HCT116 (cell line): ENCODE data around the gene FARP1. TPM values are rescaled to one million over a fixed set of nuclear protein-coding genes. Genes with fewer than 3 reads are reported as not detected.

Source experiments
- ATAC-seq: fragments of 200-7000 bp; cut with Tn5 transposase; 2 replicates; pipeline ENCODE4 v1.9.1; 2020; ENCODE audit warnings: mild to moderate bottlenecking, moderate library complexity
- BruUV-seq: library from RNA; stranded (reverse); fragments of 400-500 nt; replicated peaks from 2 replicates; lab custom pipeline; 2021; lab: Mats Ljungman, UMichigan
- CTCF ChIA-PET: fragments of 300-600 bp; sonication (Branson Sonifier 250); formaldehyde crosslinking; loops from one replicate; lab custom pipeline; 2021; ENCODE audit warnings: antibody characterized with exemption; lab: Charles Lee
- POLR2A ChIA-PET: fragments of 300-600, 350-600 bp; sonication (Branson Sonifier 250); formaldehyde crosslinking; loops from one replicate; lab custom pipeline; 2021; ENCODE audit warnings: antibody characterized with exemption; lab: Charles Lee
- RAD21 ChIA-PET, 2 experiments: fragments of 300-600 bp; sonication (Branson Sonifier 250); formaldehyde crosslinking; loops; one replicate each; lab custom pipeline; 2023; ENCODE audit warnings: low total read pairs in 2 of 2; ENCODE audit not compliant: uncharacterized antibody in 2 of 2, unreplicated experiment in 2 of 2, low non-redundant PET in 1 of 2; lab: Charles Lee
- DNase-seq: peaks from one replicate; pipeline ENCODE4 v3.0.0-alpha.2; 2010; ENCODE audit warnings: low read depth, low spot score
- H2AFZ ChIP-seq: fragments of 200-600 bp; shearing (Covaris generic), sonication (generic); 2 replicates; pipeline ENCODE4 v1.6.1; 2017; ENCODE audit warnings: low read depth, mixed run types, mixed read lengths, antibody characterized with exemption, low read length; ENCODE audit not compliant: poor library complexity, severe bottlenecking
- H3K27ac ChIP-seq: 2 replicates; pipeline ENCODE4 v1.5.1; 2012; ENCODE audit warnings: low read depth, low read length
- H3K27me3 ChIP-seq: fragments of 200-600 bp; sonication (generic); 2 replicates; pipeline ENCODE4 v1.6.1; 2016; ENCODE audit warnings: mixed run types, low read length, mixed read lengths; ENCODE audit not compliant: insufficient read depth
- H3K36me3 ChIP-seq, 2 experiments: fragments of 200-500 bp in 1 of 2; fragments of 200-600 bp in 1 of 2; sonication (Bioruptor generic) in 1 of 2; sonication (generic) in 1 of 2; 2 replicates each; pipeline versions ENCODE4 v1.5.1 to v1.6.1; 2014 to 2016; ENCODE audit warnings: low read length in 2 of 2, inconsistent platforms in 1 of 2, mixed read lengths in 1 of 2, mixed run types in 1 of 2; ENCODE audit not compliant: insufficient read depth in 2 of 2, control insufficient read depth in 1 of 2
- H3K4me1 ChIP-seq, 2 experiments: fragments of 200-600 bp in 1 of 2; sonication (generic) in 1 of 2; 2 replicates each; pipeline versions ENCODE4 v1.5.1 to v1.6.1; 2012 to 2017; ENCODE audit warnings: low read length in 2 of 2, inconsistent platforms in 1 of 2, mild to moderate bottlenecking in 1 of 2, mixed read lengths in 1 of 2, mixed run types in 1 of 2, moderate library complexity in 1 of 2; ENCODE audit not compliant: insufficient read depth in 2 of 2, control insufficient read depth in 1 of 2
- H3K4me2 ChIP-seq: fragments of 200-600 bp; sonication (generic); 2 replicates; pipeline ENCODE4 v1.6.1; 2017; ENCODE audit warnings: mixed run types, low read length, mixed read lengths
- H3K4me3 ChIP-seq, 2 experiments: fragments of 200-600 bp in 1 of 2; sonication (generic) in 1 of 2; replicated peaks in 1 of 2; 2 replicates each; pipeline ENCODE4 v1.5.1; 2011 to 2016; ENCODE audit warnings: low read length in 2 of 2, control low read depth in 1 of 2, low read depth in 1 of 2, mild to moderate bottlenecking in 1 of 2, mixed read lengths in 1 of 2, mixed run types in 1 of 2
- H3K79me2 ChIP-seq: fragments of 200-600 bp; sonication (generic); 2 replicates; pipeline ENCODE4 v1.6.1; 2017; ENCODE audit warnings: mild to moderate bottlenecking, mixed run types, low read length, moderate library complexity, mixed read lengths; ENCODE audit not compliant: insufficient read depth
- H3K9ac ChIP-seq: fragments of 200-600 bp; sonication (generic); 2 replicates; pipeline ENCODE4 v1.6.1; 2016; ENCODE audit warnings: low read length, mixed read lengths
- H3K9me2 ChIP-seq: fragments of 200-600 bp; sonication (generic), shearing (Covaris generic); 2 replicates; pipeline ENCODE4 v1.6.1; 2017; ENCODE audit warnings: mixed run types, mild to moderate bottlenecking, moderate library complexity; ENCODE audit not compliant: insufficient read depth
- H3K9me3 ChIP-seq, 2 experiments: fragments of 200-500 bp in 1 of 2; fragments of 200-600 bp in 1 of 2; sonication (Bioruptor generic) in 1 of 2; sonication (generic) in 1 of 2; 2 replicates each; pipeline ENCODE4 v1.6.1; 2014 to 2017; ENCODE audit warnings: low read length in 2 of 2, mixed read lengths in 2 of 2, inconsistent platforms in 1 of 2, low read depth in 1 of 2, mild to moderate bottlenecking in 1 of 2, mixed run types in 1 of 2, moderate library complexity in 1 of 2; ENCODE audit not compliant: control insufficient read depth in 1 of 2, insufficient read depth in 1 of 2
- H4K20me1 ChIP-seq: fragments of 200-600 bp; sonication (generic), shearing (Covaris generic); 2 replicates; pipeline ENCODE4 v1.6.1; 2017; ENCODE audit warnings: mixed run types, mild to moderate bottlenecking, moderate library complexity; ENCODE audit not compliant: insufficient read depth
- ELF1 ChIP-seq: IDR thresholded peaks from 2 replicates; pipeline ENCODE4 v1.6.1; 2012; ENCODE audit warnings: low read depth, borderline replicate concordance
- EZH2phosphoT487 ChIP-seq: fragments of 200-600 bp; IDR thresholded peaks from 2 replicates; pipeline ENCODE4 v1.6.1; 2018; ENCODE audit warnings: antibody characterized with exemption, borderline replicate concordance
- JUND ChIP-seq: IDR thresholded peaks from 2 replicates; pipeline ENCODE4 v1.6.1; 2012
- MAX ChIP-seq: IDR thresholded peaks from 2 replicates; pipeline ENCODE4 v1.6.1; 2012
- POLR2A ChIP-seq: IDR thresholded peaks from 2 replicates; pipeline ENCODE4 v1.7.0; 2011; ENCODE audit warnings: borderline replicate concordance; ENCODE audit not compliant: insufficient read depth, insufficient read length; ENCODE audit errors: extremely low read depth
- TCF7L2 ChIP-seq: IDR thresholded peaks from 2 replicates; pipeline ENCODE4 v1.7.0; 2011; ENCODE audit warnings: borderline replicate concordance, inconsistent platforms; ENCODE audit not compliant: insufficient read depth, insufficient read length; ENCODE audit errors: extremely low read depth
- intact Hi-C: fragments of 100-400 bp; cut with micrococcal nuclease; formaldehyde crosslinking; loops from 2 replicates; pipeline ENCODE4 v1.10.0; 2022
- total RNA-seq: library from RNA; stranded (reverse); gene quantifications from one replicate; pipeline ENCODE4 v1.2.1, GENCODE V29; 2021; ENCODE audit not compliant: unreplicated experiment

FARP1 gene
- total RNA-seq, 1 experiment from 2014 or later: 30.5 TPM

- TF ChIP-seq TCF7L2 (no peak), EZH2phosphoT487 (no peak), MAX (no peak), JUND (no peak), ELF1 (no peak)
These were observed 301.0 kb downstream of the FARP1 start (continued) for GRCh38 chr13:98443800-98444325.

GRCh38 chr13:98444381-98444780 lies 301.5 kb downstream of the FARP1 start:
- Histone ChIP-seq H3K9me3 (no peaks in the 10 kb centered on the region), H2AFZ (no peak overlapping the region), H3K4me3 (no peak overlapping the region), H3K36me3 (peaks cover 2 to 5% of the 10 kb centered on the region in 2 experiments; a peak in 2 of 4 replicates), H3K27me3 (no peaks in the 10 kb centered on the region), H3K9ac (no peak overlapping the region), H3K79me2 (no peaks in the 10 kb centered on the region), H4K20me1 (0 out of 2 replicates have a peak, but pooled peaks cover 6% of the 10 kb centered on the region), H3K4me2 (no peak overlapping the region), H3K9me2 (no peaks in the 10 kb centered on the region), H3K4me1 (peaks cover 0 to 35% of the 10 kb centered on the region in 2 experiments; a peak in 2 of 4 replicates), H3K27ac (no peak overlapping the region)
- RAD21 ChIA-PET: interaction anchor here (1.5 to 2.1 kb wide), 2 partner anchors 209 to 229 kb away, joined by 5 to 6 read pairs; no protein-coding TSS in a partner anchor
- intact Hi-C loops: no loop called here
- DNase-seq (no peak), ATAC-seq (no peak)
- POLR2A ChIA-PET: interaction anchor here (1.6 kb wide), 1 partner anchor 9 kb away, joined by 3 read pairs; no protein-coding TSS in a partner anchor
- no peak for TF ChIP-seq POLR2A
- no TSS peak for BruUV-seq
- CTCF ChIA-PET: interaction anchor here (1.3 to 4.9 kb wide), 4 partner anchors 208 to 589 kb away, joined by 6 to 41 read pairs (median 23); no protein-coding TSS in a partner anchor
